SK-N-SH treated with all-trans-retinoic acid at 6 μM for 48 hours (cell line): ENCODE results near the gene RGL2.

ENCODE experiments used
- ISL1 ChIP-seq: fragments of 250-450 bp; sonication (Bioruptor Pico); IDR thresholded peaks from 2 replicates; pipeline ENCODE4 v2.1.2; 2022; ENCODE audit warnings: mild to moderate bottlenecking, moderate library complexity
- PATZ1 ChIP-seq: fragments of 250-450 bp; sonication (Bioruptor Pico); IDR thresholded peaks from 2 replicates; pipeline ENCODE4 v1.8.0; 2020; ENCODE audit warnings: mild to moderate bottlenecking, moderate library complexity, borderline replicate concordance
- RARB ChIP-seq: fragments of 250-450 bp; sonication (Bioruptor Pico); IDR thresholded peaks from 2 replicates; pipeline ENCODE4 v1.8.0; 2021; ENCODE audit warnings: mild to moderate bottlenecking, moderate library complexity
- SNAI2 ChIP-seq: fragments of 250-450 bp; sonication (Bioruptor Pico); IDR thresholded peaks from 2 replicates; pipeline ENCODE4 v1.5.0; 2020; ENCODE audit warnings: mild to moderate bottlenecking, moderate library complexity
- ZNF70 ChIP-seq: fragments of 450-650 bp; formaldehyde crosslinking; IDR thresholded peaks from 2 replicates; pipeline ENCODE4 v1.5.0; 2020; ENCODE audit warnings: mild to moderate bottlenecking, moderate library complexity
- ZNF8 ChIP-seq: fragments of 450-650 bp; formaldehyde crosslinking; IDR thresholded peaks from 2 replicates; pipeline ENCODE4 v1.5.0; 2020; ENCODE audit warnings: mild to moderate bottlenecking, moderate library complexity

GRCh38 chr6:33247977-33248642 lies 50.6 kb downstream of the RGL2 start:
- no peak for TF ChIP-seq SNAI2 (CRISPR knock-in tag)
- no peak for TF ChIP-seq ISL1 (CRISPR knock-in tag)
- no peak for TF ChIP-seq PATZ1 (CRISPR knock-in tag)
- TF ChIP-seq RARB (CRISPR knock-in tag): no peak
- TF ChIP-seq ZNF8 (CRISPR knock-in tag): no peak
- TF ChIP-seq ZNF70 (CRISPR knock-in tag): no peak
